HepG2 (cell line): ENCODE measurements around the gene MINDY1. TPM values are rescaled to one million over a fixed set of nuclear protein-coding genes. Genes with fewer than 3 reads are reported as not detected.

Experiments used
- ATF7 ChIP-seq, 2 experiments: fragments of 450-650 bp in 1 of 2; sonication (generic) in 1 of 2; formaldehyde crosslinking in 1 of 2; IDR thresholded peaks; 2 replicates each; pipeline versions ENCODE4 v1.4.0 to v1.6.1; 2016 to 2020; ENCODE audit warnings: antibody characterized with exemption in 1 of 2, mild to moderate bottlenecking in 1 of 2, missing genetic modification reagents in 1 of 2
- CHCHD3 ChIP-seq: sonication (generic); formaldehyde crosslinking; IDR thresholded peaks from 2 replicates; pipeline ENCODE4 v1.8.0; 2022; ENCODE audit warnings: mild to moderate bottlenecking, missing genetic modification reagents, moderate library complexity
- EED ChIP-seq: sonication (generic); formaldehyde crosslinking; IDR thresholded peaks from 2 replicates; pipeline ENCODE4 v1.5.0; 2020; ENCODE audit warnings: mild to moderate bottlenecking, missing genetic modification reagents
- MBNL3 ChIP-seq: fragments of 250-450 bp; sonication (Bioruptor Pico); conservative IDR thresholded peaks from 2 replicates; pipeline ENCODE4 v1.8.0; 2022; ENCODE audit warnings: mild to moderate bottlenecking, inconsistent platforms
- MED8 ChIP-seq: sonication (generic); formaldehyde crosslinking; IDR thresholded peaks from 2 replicates; pipeline ENCODE4 v1.8.1; 2023; ENCODE audit warnings: mild to moderate bottlenecking, missing genetic modification reagents; ENCODE audit not compliant: insufficient replicate concordance
- MEIS1 ChIP-seq: sonication (generic); formaldehyde crosslinking; IDR thresholded peaks from 2 replicates; pipeline ENCODE4 v1.9.0; 2021; ENCODE audit warnings: mild to moderate bottlenecking, missing genetic modification reagents, moderate library complexity, borderline replicate concordance
- MTF2 ChIP-seq: sonication (generic); formaldehyde crosslinking; IDR thresholded peaks from 2 replicates; pipeline ENCODE4 v1.5.0; 2020; ENCODE audit warnings: missing genetic modification reagents, borderline replicate concordance
- PHF21A ChIP-seq: sonication (generic); formaldehyde crosslinking; IDR thresholded peaks from 2 replicates; pipeline ENCODE4 v1.5.0; 2020; ENCODE audit warnings: mild to moderate bottlenecking, missing genetic modification reagents
- PITX1 ChIP-seq: sonication (generic); formaldehyde crosslinking; IDR thresholded peaks from 2 replicates; pipeline ENCODE4 v1.5.1; 2020; ENCODE audit warnings: mild to moderate bottlenecking, missing genetic modification reagents
- POLR2AphosphoS5 ChIP-seq: IDR thresholded peaks from 2 replicates; pipeline ENCODE4 v1.6.1; 2012; ENCODE audit warnings: low read depth, low read length
- TAF15 ChIP-seq: fragments of 200-400 bp; formaldehyde crosslinking; IDR thresholded peaks from one replicate; pipeline ENCODE4 v1.6.1; 2018; ENCODE audit warnings: mild to moderate bottlenecking, low read depth, low read length; ENCODE audit not compliant: poor library complexity, severe bottlenecking
- TBX2 ChIP-seq: sonication (generic); formaldehyde crosslinking; IDR thresholded peaks from 2 replicates; pipeline ENCODE4 v1.5.0; 2020; ENCODE audit warnings: missing genetic modification reagents, mild to moderate bottlenecking, borderline replicate concordance
- TCF7 ChIP-seq: sonication (generic); IDR thresholded peaks from 2 replicates; pipeline ENCODE4 v1.6.1; 2016; ENCODE audit warnings: antibody characterized with exemption, low read depth
- TEAD2 ChIP-seq: sonication (generic); formaldehyde crosslinking; IDR thresholded peaks from 2 replicates; pipeline ENCODE4 v1.9.0; 2021; ENCODE audit warnings: missing genetic modification reagents
- ZKSCAN5 ChIP-seq: sonication (generic); formaldehyde crosslinking; IDR thresholded peaks from 2 replicates; pipeline ENCODE4 v1.5.1; 2020; ENCODE audit warnings: mild to moderate bottlenecking, missing genetic modification reagents
- ZNF224 ChIP-seq: sonication (generic); formaldehyde crosslinking; IDR thresholded peaks from 2 replicates; pipeline ENCODE4 v1.5.0; 2020; ENCODE audit warnings: mild to moderate bottlenecking, missing genetic modification reagents
- ZNF296 ChIP-seq: sonication (generic); formaldehyde crosslinking; conservative IDR thresholded peaks from 2 replicates; pipeline ENCODE4 v1.5.0; 2020; ENCODE audit warnings: mild to moderate bottlenecking, missing genetic modification reagents
- ZNF30 ChIP-seq: sonication (generic); formaldehyde crosslinking; IDR thresholded peaks from 2 replicates; pipeline ENCODE4 v1.5.0; 2020; ENCODE audit warnings: mild to moderate bottlenecking, missing genetic modification reagents
- ZNF431 ChIP-seq: sonication (generic); formaldehyde crosslinking; IDR thresholded peaks from 2 replicates; pipeline ENCODE4 v1.9.0; 2022; ENCODE audit warnings: missing genetic modification reagents, low read depth, mild to moderate bottlenecking, borderline replicate concordance
- ZNF546 ChIP-seq: sonication (generic); formaldehyde crosslinking; conservative IDR thresholded peaks from 2 replicates; pipeline ENCODE4 v1.8.1; 2023; ENCODE audit warnings: mild to moderate bottlenecking, missing genetic modification reagents
- ZNF557 ChIP-seq: sonication (generic); formaldehyde crosslinking; IDR thresholded peaks from 2 replicates; pipeline ENCODE4 v1.4.0; 2020; ENCODE audit warnings: missing genetic modification reagents
- ZNF616 ChIP-seq: sonication (generic); formaldehyde crosslinking; IDR thresholded peaks from 2 replicates; pipeline ENCODE4 v1.5.0; 2020; ENCODE audit warnings: low read depth, mild to moderate bottlenecking, missing genetic modification reagents
- polyA plus RNA-seq, 8 experiments: library from polyadenylated mRNA; depleted of rRNA in 3 of 8; stranded (reverse) in 7 of 8; unstranded in 1 of 8; fragments of >200 nt; fragmentation: Illumina TruSeq in 4 of 8; extraction: Trizol in 4 of 8; gene quantifications; 2 replicates each; pipeline versions ENCODE4 v1.2.1 to v1.2.3, GENCODE V29; 2011 to 2016; ENCODE audit warnings: low read depth in 4 of 8, missing spikeins in 1 of 8, mixed read lengths in 1 of 8; ENCODE audit not compliant: insufficient read depth in 1 of 8
- total RNA-seq, 5 experiments: library from RNA; depleted of rRNA; stranded (reverse); fragments of >200 nt; fragmentation: Illumina TruSeq; extraction: Trizol; gene quantifications; 2 replicates each; pipeline ENCODE4 v1.2.3, GENCODE V29; 2016; ENCODE audit warnings: low read depth in 1 of 5
- TF ChIP-seq, protein P1 (sequence below): sonication (generic); formaldehyde crosslinking; IDR thresholded peaks from 2 replicates; pipeline ENCODE4 v1.9.0; 2021; ENCODE audit warnings: mild to moderate bottlenecking, missing genetic modification reagents
- TF ChIP-seq, protein P2 (sequence below): sonication (generic); formaldehyde crosslinking; IDR thresholded peaks from 2 replicates; pipeline ENCODE4 v1.5.0; 2020; ENCODE audit warnings: missing genetic modification reagents

MINDY1 gene
- total and polyA plus RNA-seq, 2 of the 13 experiments (the other 11 are each of a cell fraction or from before 2014, with no cell fraction given): 11.1 to 15.0 TPM

DNA sequence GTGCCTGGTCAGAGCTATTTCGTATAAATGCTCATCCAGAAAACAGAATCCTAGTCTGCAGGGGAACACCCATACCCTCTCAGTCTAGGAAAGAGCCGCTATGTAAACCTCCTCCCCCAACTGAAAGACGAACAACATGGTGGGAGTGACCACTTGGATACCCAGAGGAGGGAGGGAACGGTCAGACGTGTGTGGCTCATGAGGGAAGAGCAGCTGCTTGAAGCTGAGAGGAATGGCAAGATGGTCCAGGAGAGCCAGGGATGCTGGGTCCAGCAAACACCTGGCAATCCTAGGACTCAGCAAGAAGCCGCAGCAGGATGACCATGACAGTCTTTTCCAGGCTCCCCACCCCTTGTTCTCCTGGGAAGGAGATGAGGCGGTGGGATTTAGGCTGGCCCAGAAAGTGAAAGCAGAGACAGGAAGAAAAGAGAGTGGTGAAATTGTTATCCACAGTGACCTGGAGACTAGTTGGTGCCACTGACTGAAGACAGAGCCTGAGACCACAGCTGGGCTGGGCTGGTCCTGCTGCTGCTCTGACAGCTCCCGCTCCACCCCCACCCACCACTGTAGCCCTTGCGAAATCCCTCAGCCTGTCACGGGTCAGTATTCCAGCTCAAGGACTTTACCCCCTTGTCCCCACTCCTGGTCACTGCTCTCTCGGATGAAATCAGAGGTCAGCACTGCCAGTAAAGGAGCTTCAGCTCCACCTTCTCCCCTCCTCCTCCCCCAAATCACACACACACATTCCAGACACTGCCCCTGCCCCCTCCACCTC lies 35.7 kb downstream of the MINDY1 start (continued):
- TF ChIP-seq, protein P1, sequence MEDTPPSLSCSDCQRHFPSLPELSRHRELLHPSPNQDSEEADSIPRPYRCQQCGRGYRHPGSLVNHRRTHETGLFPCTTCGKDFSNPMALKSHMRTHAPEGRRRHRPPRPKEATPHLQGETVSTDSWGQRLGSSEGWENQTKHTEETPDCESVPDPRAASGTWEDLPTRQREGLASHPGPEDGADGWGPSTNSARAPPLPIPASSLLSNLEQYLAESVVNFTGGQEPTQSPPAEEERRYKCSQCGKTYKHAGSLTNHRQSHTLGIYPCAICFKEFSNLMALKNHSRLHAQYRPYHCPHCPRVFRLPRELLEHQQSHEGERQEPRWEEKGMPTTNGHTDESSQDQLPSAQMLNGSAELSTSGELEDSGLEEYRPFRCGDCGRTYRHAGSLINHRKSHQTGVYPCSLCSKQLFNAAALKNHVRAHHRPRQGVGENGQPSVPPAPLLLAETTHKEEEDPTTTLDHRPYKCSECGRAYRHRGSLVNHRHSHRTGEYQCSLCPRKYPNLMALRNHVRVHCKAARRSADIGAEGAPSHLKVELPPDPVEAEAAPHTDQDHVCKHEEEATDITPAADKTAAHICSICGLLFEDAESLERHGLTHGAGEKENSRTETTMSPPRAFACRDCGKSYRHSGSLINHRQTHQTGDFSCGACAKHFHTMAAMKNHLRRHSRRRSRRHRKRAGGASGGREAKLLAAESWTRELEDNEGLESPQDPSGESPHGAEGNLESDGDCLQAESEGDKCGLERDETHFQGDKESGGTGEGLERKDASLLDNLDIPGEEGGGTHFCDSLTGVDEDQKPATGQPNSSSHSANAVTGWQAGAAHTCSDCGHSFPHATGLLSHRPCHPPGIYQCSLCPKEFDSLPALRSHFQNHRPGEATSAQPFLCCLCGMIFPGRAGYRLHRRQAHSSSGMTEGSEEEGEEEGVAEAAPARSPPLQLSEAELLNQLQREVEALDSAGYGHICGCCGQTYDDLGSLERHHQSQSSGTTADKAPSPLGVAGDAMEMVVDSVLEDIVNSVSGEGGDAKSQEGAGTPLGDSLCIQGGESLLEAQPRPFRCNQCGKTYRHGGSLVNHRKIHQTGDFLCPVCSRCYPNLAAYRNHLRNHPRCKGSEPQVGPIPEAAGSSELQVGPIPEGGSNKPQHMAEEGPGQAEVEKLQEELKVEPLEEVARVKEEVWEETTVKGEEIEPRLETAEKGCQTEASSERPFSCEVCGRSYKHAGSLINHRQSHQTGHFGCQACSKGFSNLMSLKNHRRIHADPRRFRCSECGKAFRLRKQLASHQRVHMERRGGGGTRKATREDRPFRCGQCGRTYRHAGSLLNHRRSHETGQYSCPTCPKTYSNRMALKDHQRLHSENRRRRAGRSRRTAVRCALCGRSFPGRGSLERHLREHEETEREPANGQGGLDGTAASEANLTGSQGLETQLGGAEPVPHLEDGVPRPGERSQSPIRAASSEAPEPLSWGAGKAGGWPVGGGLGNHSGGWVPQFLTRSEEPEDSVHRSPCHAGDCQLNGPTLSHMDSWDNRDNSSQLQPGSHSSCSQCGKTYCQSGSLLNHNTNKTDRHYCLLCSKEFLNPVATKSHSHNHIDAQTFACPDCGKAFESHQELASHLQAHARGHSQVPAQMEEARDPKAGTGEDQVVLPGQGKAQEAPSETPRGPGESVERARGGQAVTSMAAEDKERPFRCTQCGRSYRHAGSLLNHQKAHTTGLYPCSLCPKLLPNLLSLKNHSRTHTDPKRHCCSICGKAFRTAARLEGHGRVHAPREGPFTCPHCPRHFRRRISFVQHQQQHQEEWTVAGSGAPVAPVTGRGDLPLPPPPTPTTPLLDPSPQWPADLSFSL (CRISPR knock-in tag): no peak
- TF ChIP-seq MBNL3 (no peak), ATF7 (IDR thresholded peaks at IDR 0.05) (peak; percentile 55; the same call in 1 of the 2 replicates), ATF7 (CRISPR knock-in tag; IDR thresholded peaks at IDR 0.05) (peak; percentile 91), ZNF557 (CRISPR knock-in tag) (no peak; the same call in 1 of the 2 replicates), ZNF30 (CRISPR knock-in tag) (no peak), TCF7 (peak; percentile 85; the same call in 1 of the 2 replicates), EED (CRISPR knock-in tag) (0 out of 2 replicates have a peak, but pooled peaks have one; percentile 36), ZNF224 (no peak), PITX1 (peak; percentile 91), ZNF296 (CRISPR knock-in tag) (peak; percentile 76; the same call in 1 of the 2 replicates), ZKSCAN5 (CRISPR knock-in tag) (no peak), MEIS1 (CRISPR knock-in tag) (peak; percentile 98), CHCHD3 (CRISPR knock-in tag) (no peak), POLR2AphosphoS5 (no peak), PHF21A (peak; percentile 93), ZNF546 (CRISPR knock-in tag) (no peak), TEAD2 (no peak), ZNF431 (CRISPR knock-in tag) (no peak), ZNF616 (CRISPR knock-in tag) (no peak), TAF15 (no peak), TBX2 (CRISPR knock-in tag) (peak; percentile 83), MTF2 (no peak), MED8 (CRISPR knock-in tag) (peak; percentile 91)
- TF ChIP-seq, protein P2, sequence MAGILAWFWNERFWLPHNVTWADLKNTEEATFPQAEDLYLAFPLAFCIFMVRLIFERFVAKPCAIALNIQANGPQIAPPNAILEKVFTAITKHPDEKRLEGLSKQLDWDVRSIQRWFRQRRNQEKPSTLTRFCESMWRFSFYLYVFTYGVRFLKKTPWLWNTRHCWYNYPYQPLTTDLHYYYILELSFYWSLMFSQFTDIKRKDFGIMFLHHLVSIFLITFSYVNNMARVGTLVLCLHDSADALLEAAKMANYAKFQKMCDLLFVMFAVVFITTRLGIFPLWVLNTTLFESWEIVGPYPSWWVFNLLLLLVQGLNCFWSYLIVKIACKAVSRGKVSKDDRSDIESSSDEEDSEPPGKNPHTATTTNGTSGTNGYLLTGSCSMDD (CRISPR knock-in tag): no peak
